ENCODE data around the gene DIPK1B. TPM values are rescaled to one million over a fixed set of nuclear protein-coding genes. Genes with fewer than 3 reads are reported as not detected.

The DIPK1B gene
- total RNA-seq, 1 donor from 2014 or later: 11.0 TPM

- no peak overlapping the region for H3K9ac ChIP-seq (ENCODE audit: low read depth in 1 of 3, low read length in 3 of 3)
- H3K36me3 ChIP-seq (ENCODE audit: control insufficient read depth in 3 of 3, insufficient read depth in 3 of 3, low read length in 3 of 3): peaks cover 0 to 3% (median 0%) of the 10 kb centered on the region in 3 donors
- peaks cover 0 to 7% (median 3%) of the 10 kb centered on the region in 3 donors for H3K9me3 ChIP-seq (ENCODE audit: control insufficient read depth in 3 of 3, low read length in 3 of 3)
- peaks cover 0 to 5% (median 4%) of the 10 kb centered on the region in 3 donors for H3K4me1 ChIP-seq (ENCODE audit: control insufficient read depth in 3 of 3, insufficient read depth in 3 of 3, low read length in 3 of 3)
- H3K4me3 ChIP-seq (ENCODE audit: low read length in 3 of 3): no peak overlapping the region
- H3K27ac ChIP-seq (ENCODE audit: low read depth, low read length): no peak overlapping the region
- peaks cover 6 to 8% (median 8%) of the 10 kb centered on the region in 3 donors for H3K27me3 ChIP-seq (ENCODE audit: control insufficient read depth in 3 of 3, insufficient read depth in 3 of 3, low read length in 3 of 3)
These were observed 57.4 kb downstream of the DIPK1B start for GRCh38 chr9:136769710-136770191.

GRCh38 chr9:136771907-136772415 lies 59.6 kb downstream of the DIPK1B start:
- peaks cover 0 to 3% (median 0%) of the 10 kb centered on the region in 3 donors for H3K36me3 ChIP-seq (ENCODE audit: control insufficient read depth in 3 of 3, insufficient read depth in 3 of 3, low read length in 3 of 3)
- no peak overlapping the region for H3K4me3 ChIP-seq (ENCODE audit: low read length in 3 of 3)
- H3K27me3 ChIP-seq (ENCODE audit: control insufficient read depth in 3 of 3, insufficient read depth in 3 of 3, low read length in 3 of 3): peaks cover 6 to 8% (median 8%) of the 10 kb centered on the region in 3 donors
- H3K4me1 ChIP-seq (ENCODE audit: control insufficient read depth in 3 of 3, insufficient read depth in 3 of 3, low read length in 3 of 3): peaks cover 0 to 2% (median 0%) of the 10 kb centered on the region in 3 donors
- no peak overlapping the region for H3K9ac ChIP-seq (ENCODE audit: low read depth in 1 of 3, low read length in 3 of 3)
- no peak overlapping the region for H3K27ac ChIP-seq (ENCODE audit: low read depth, low read length)
- peaks cover 0 to 7% (median 3%) of the 10 kb centered on the region in 3 donors for H3K9me3 ChIP-seq (ENCODE audit: control insufficient read depth in 3 of 3, low read length in 3 of 3)

- Histone ChIP-seq H3K9me3 (ENCODE audit: control insufficient read depth in 3 of 3, low read length in 3 of 3) (peaks cover 0 to 7% (median 3%) of the 10 kb centered on the region in 3 donors), H3K4me1 (ENCODE audit: control insufficient read depth in 3 of 3, insufficient read depth in 3 of 3, low read length in 3 of 3) (peaks cover 0 to 3% (median 2%) of the 10 kb centered on the region in 3 donors), H3K36me3 (ENCODE audit: control insufficient read depth in 3 of 3, insufficient read depth in 3 of 3, low read length in 3 of 3) (peaks cover 0 to 3% (median 0%) of the 10 kb centered on the region in 3 donors), H3K4me3 (ENCODE audit: low read length in 3 of 3) (no peak overlapping the region), H3K9ac (ENCODE audit: low read depth in 1 of 3, low read length in 3 of 3) (no peak overlapping the region), H3K27me3 (ENCODE audit: control insufficient read depth in 3 of 3, insufficient read depth in 3 of 3, low read length in 3 of 3) (peaks cover 0 to 10% (median 0%) of the 10 kb centered on the region in 3 donors), H3K27ac (ENCODE audit: low read depth, low read length) (no peak overlapping the region)
These were observed 61.1 kb downstream of the DIPK1B start for GRCh38 chr9:136773386-136774044.

Small RNA genes lying within 50 kb of the gene (small RNA-seq; reads per million reads assigned to genes)
- 3,985 reads per million, percentile 99 among the genes with 10 or more reads in this experiment for gene MIR126
- gene MIR6722: not detected

Other genes with a start within 250 kb of the DIPK1B start
- gene SEC16A, start 229.5 kb upstream of the DIPK1B start, total RNA-seq: 14.1 TPM
- 69.4 TPM for gene NOTCH1, start 166.5 kb upstream of the DIPK1B start, total RNA-seq
- gene EGFL7, start 49.7 kb upstream of the DIPK1B start, total RNA-seq: 51.7 TPM
- gene AGPAT2, start 25.1 kb upstream of the DIPK1B start, total RNA-seq: 27.1 TPM
- gene LCN10, start 30.4 kb downstream of the DIPK1B start, total RNA-seq: 2.1 TPM
- gene LCN6, start 36.0 kb downstream of the DIPK1B start, total RNA-seq: not detected
- not detected for gene LCN8, start 45.7 kb downstream of the DIPK1B start, total RNA-seq
- not detected for gene LCN15, start 51.9 kb downstream of the DIPK1B start, total RNA-seq
- 28.7 TPM for gene TMEM141, start 78.8 kb downstream of the DIPK1B start, total RNA-seq
- 1.0 TPM for gene CCDC183, start 83.8 kb downstream of the DIPK1B start, total RNA-seq
- gene RABL6, start 95.4 kb downstream of the DIPK1B start, total RNA-seq: 34.4 TPM
- 0.52 TPM for gene AJM1, start 129.9 kb downstream of the DIPK1B start, total RNA-seq
- gene PHPT1, start 136.8 kb downstream of the DIPK1B start, total RNA-seq: 109 TPM
- gene MAMDC4, start 139.8 kb downstream of the DIPK1B start, total RNA-seq: 0.52 TPM
- gene EDF1, start 153.7 kb downstream of the DIPK1B start, total RNA-seq: 196 TPM
- 4.7 TPM for gene TRAF2, start 173.9 kb downstream of the DIPK1B start, total RNA-seq
- 45.4 TPM for gene FBXW5, start 232.2 kb downstream of the DIPK1B start, total RNA-seq
- gene C8G, start 232.7 kb downstream of the DIPK1B start, total RNA-seq: not detected
- gene LCN12, start 239.7 kb downstream of the DIPK1B start, total RNA-seq: not detected